CD4-positive, alpha-beta memory T cell (primary cell): ENCODE results near the gene ELP6. TPM values are rescaled to one million over a fixed set of nuclear protein-coding genes. Genes with fewer than 3 reads are reported as not detected.
A peak's percentile ranks its signal among the peaks of the same experiment; 100 is the strongest.
"Not testable (repeated sequence)": the region's sequence is repeated elsewhere in the genome, so short reads cannot be mapped to it uniquely, and the experiment has no call there.

Experiments
- CTCF ChIA-PET: fragments of 350-600 bp; sonication (Branson Sonifier 250); formaldehyde crosslinking; loops from one replicate; lab custom pipeline; 2021; ENCODE audit warnings: inconsistent platforms; ENCODE audit not compliant: partially characterized antibody; lab: Charles Lee
- POLR2A ChIA-PET: fragments of 350-600 bp; sonication (Branson Sonifier 250); formaldehyde crosslinking; loops from one replicate; lab custom pipeline; 2021; ENCODE audit not compliant: partially characterized antibody; lab: Charles Lee
- DNase-seq, 5 donors: peaks; one replicate each; pipeline versions ENCODE4 v3.0.0 to v3.0.0-alpha.2; 2020 to 2022; ENCODE audit warnings: mixed read lengths in 1 of 5
- H3K27ac ChIP-seq: one replicate; pipeline ENCODE4 v1.7.0; 2013; ENCODE audit warnings: low read depth, low read length
- H3K27me3 ChIP-seq: 2 replicates; pipeline ENCODE4 v1.7.0; 2013; ENCODE audit warnings: mild to moderate bottlenecking, low read length, moderate library complexity; ENCODE audit not compliant: insufficient read depth
- H3K36me3 ChIP-seq: 2 replicates; pipeline ENCODE4 v1.7.0; 2013; ENCODE audit warnings: mild to moderate bottlenecking, low read length, moderate library complexity; ENCODE audit not compliant: insufficient read depth
- H3K4me1 ChIP-seq: 2 replicates; pipeline ENCODE4 v1.7.0; 2013; ENCODE audit warnings: mild to moderate bottlenecking, low read length, moderate library complexity; ENCODE audit not compliant: insufficient read depth
- H3K4me3 ChIP-seq, 2 donors: one replicate each; pipeline ENCODE4 v1.7.0; 2013; ENCODE audit warnings: low read length in 2 of 2, mild to moderate bottlenecking in 1 of 2
- H3K9me3 ChIP-seq, 2 donors: one replicate each; pipeline ENCODE4 v1.7.0; 2013; ENCODE audit warnings: low read length in 2 of 2, control low read depth in 1 of 2; ENCODE audit not compliant: control insufficient read depth in 1 of 2
- H3K27ac Mint-ChIP-seq, 7 donors: one replicate each; pipeline ENCODE4 v1.8.0; 2020 to 2021; ENCODE audit warnings: mixed read lengths in 7 of 7, mild to moderate bottlenecking in 6 of 7, inconsistent platforms in 3 of 7, moderate library complexity in 3 of 7
- H3K27me3 Mint-ChIP-seq, 2 donors: one replicate each; pipeline ENCODE4 v1.8.0; 2020 to 2021; ENCODE audit warnings: mixed read lengths in 2 of 2
- H3K36me3 Mint-ChIP-seq, 2 donors: one replicate each; pipeline ENCODE4 v1.8.0; 2020 to 2021; ENCODE audit warnings: mixed read lengths in 2 of 2, inconsistent platforms in 1 of 2, mild to moderate bottlenecking in 1 of 2
- H3K4me1 Mint-ChIP-seq, 4 donors: one replicate each; pipeline ENCODE4 v1.8.0; 2020 to 2021; ENCODE audit warnings: mixed read lengths in 4 of 4, mild to moderate bottlenecking in 1 of 4
- H3K4me3 Mint-ChIP-seq, 8 donors: one replicate each; pipeline ENCODE4 v1.8.0; 2020 to 2021; ENCODE audit warnings: mixed read lengths in 8 of 8, mild to moderate bottlenecking in 7 of 8, moderate library complexity in 6 of 8, inconsistent platforms in 3 of 8
- H3K9me3 Mint-ChIP-seq, 8 donors: one replicate each; pipeline ENCODE4 v1.8.0; 2020 to 2021; ENCODE audit warnings: mixed read lengths in 8 of 8, mild to moderate bottlenecking in 5 of 8, inconsistent platforms in 3 of 8, moderate library complexity in 1 of 8
- intact Hi-C: fragments of 100-400 bp; cut with micrococcal nuclease; formaldehyde crosslinking; loops from one replicate; pipeline ENCODE4 v1.15.1; 2023
- polyA plus RNA-seq, 2 donors: library from polyadenylated mRNA; unstranded; fragments of 300-500 nt; fragmentation: Illumina TruSeq; gene quantifications; one replicate each; pipeline ENCODE4 v1.2.3, GENCODE V29; 2021
- total RNA-seq, 2 experiments: library from RNA; stranded (reverse); gene quantifications; one replicate each; pipeline ENCODE4 v1.2.3, GENCODE V29; 2021

ELP6 gene
- total and polyA plus RNA-seq, 4 experiments from 2014 or later: 24.8 to 45.7 (median 32.8) TPM

GRCh38 chr3:47469616-47470015 is 43.9 kb downstream of the ELP6 start:
- H3K36me3 Mint-ChIP-seq: peaks cover 21 to 22% of the 10 kb centered on the region in 2 donors
- POLR2A ChIA-PET: no interaction called here

GRCh38 chr3:47468315-47468714 is 45.2 kb downstream of the ELP6 start:
- CTCF ChIA-PET, H3K9me3 Mint-ChIP-seq, H3K36me3 ChIP-seq, POLR2A ChIA-PET, DNase-seq, H3K4me3 Mint-ChIP-seq, H3K27ac Mint-ChIP-seq, H3K27me3 Mint-ChIP-seq, H3K9me3 ChIP-seq, H3K4me3 ChIP-seq, H3K27me3 ChIP-seq, intact Hi-C loops, H3K4me1 ChIP-seq, H3K27ac ChIP-seq: not testable (repeated sequence)
- peaks cover 20 to 51% (median 30%) of the 10 kb centered on the region in 4 donors for H3K4me1 Mint-ChIP-seq
- H3K36me3 Mint-ChIP-seq: peaks cover 21 to 26% of the 10 kb centered on the region in 2 donors

More at GRCh38 chr3:47469616-47470015, 43.9 kb downstream of the ELP6 start:
- intact Hi-C loops: no loop called here
- no peaks in the 10 kb centered on the region for H3K27me3 ChIP-seq
- CTCF ChIA-PET: interaction anchor here (1.5 kb wide), 1 partner anchor 48 kb away, joined by 5 read pairs; no protein-coding TSS in a partner anchor
- H3K27me3 Mint-ChIP-seq: no peaks in the 10 kb centered on the region
- H3K4me1 Mint-ChIP-seq: peaks cover 25 to 57% (median 36%) of the 10 kb centered on the region in 4 donors
- H3K9me3 Mint-ChIP-seq: no peaks in the 10 kb centered on the region
- H3K27ac ChIP-seq: no peak overlapping the region
- no peak overlapping the region for H3K4me3 ChIP-seq
- peaks cover 13% of the 10 kb centered on the region for H3K4me1 ChIP-seq
- no peak overlapping the region for H3K4me3 Mint-ChIP-seq
- H3K27ac Mint-ChIP-seq: no peak overlapping the region
- no peak for DNase-seq
- no peaks in the 10 kb centered on the region for H3K36me3 ChIP-seq
- no peaks in the 10 kb centered on the region for H3K9me3 ChIP-seq

DNA sequence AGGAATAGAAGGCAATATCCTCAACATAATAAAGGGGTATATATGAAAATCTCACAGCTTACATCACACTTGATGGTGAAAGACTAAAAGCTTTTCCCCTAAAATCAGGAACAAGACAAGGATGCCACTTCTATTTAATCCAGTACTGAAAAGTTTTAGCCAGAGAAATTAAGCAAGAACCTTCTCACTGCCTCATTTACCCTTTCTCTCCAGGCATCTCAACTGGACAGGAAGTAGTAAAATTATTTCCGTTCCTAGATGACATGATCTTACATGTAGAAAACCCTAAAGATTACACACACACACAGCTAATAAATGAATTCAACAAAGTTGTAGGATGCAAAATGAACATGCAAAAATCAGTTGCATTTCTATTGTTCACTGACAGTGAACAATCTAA is 48.9 kb downstream of the ELP6 start:
- Mint-ChIP-seq H3K9me3 (peaks cover 0 to 5% (median under 1%) of the 10 kb centered on the region in 8 donors), H3K36me3 (peaks cover 26 to 33% of the 10 kb centered on the region in 2 donors), H3K4me1 (peaks cover 12 to 41% (median 26%) of the 10 kb centered on the region in 4 donors), H3K27ac (peak overlapping the region in 1 of 7 donors; percentile 25), H3K4me3 (no peak overlapping the region), H3K27me3 (no peaks in the 10 kb centered on the region)
- Histone ChIP-seq H3K4me1 (no peaks in the 10 kb centered on the region), H3K36me3 (no peaks in the 10 kb centered on the region), H3K4me3 (no peak overlapping the region), H3K9me3 (no peaks in the 10 kb centered on the region), H3K27ac (no peak overlapping the region), H3K27me3 (no peaks in the 10 kb centered on the region)
- no peak for DNase-seq
- CTCF ChIA-PET: interaction anchor here (1.4 to 1.9 kb wide), 2 partner anchors 12 to 43 kb away, joined by 4 to 5 read pairs; no protein-coding TSS in a partner anchor
- intact Hi-C loops: no loop called here
- POLR2A ChIA-PET: no interaction called here

GRCh38 chr3:47459534-47460085 is 53.9 kb downstream of the ELP6 start:
- POLR2A ChIA-PET, H3K4me3 Mint-ChIP-seq, H3K27me3 ChIP-seq, H3K27ac Mint-ChIP-seq, H3K4me3 ChIP-seq, H3K4me1 ChIP-seq, DNase-seq, H3K27ac ChIP-seq, H3K27me3 Mint-ChIP-seq, H3K36me3 ChIP-seq, intact Hi-C loops, H3K9me3 ChIP-seq, CTCF ChIA-PET: not testable (repeated sequence)
- Mint-ChIP-seq H3K4me1 (peaks cover 14 to 37% (median 26%) of the 10 kb centered on the region in 4 donors), H3K36me3 (peaks cover 18 to 20% of the 10 kb centered on the region in 2 donors), H3K9me3 (peaks cover 0 to 11% (median 5%) of the 10 kb centered on the region in 8 donors)

DNA sequence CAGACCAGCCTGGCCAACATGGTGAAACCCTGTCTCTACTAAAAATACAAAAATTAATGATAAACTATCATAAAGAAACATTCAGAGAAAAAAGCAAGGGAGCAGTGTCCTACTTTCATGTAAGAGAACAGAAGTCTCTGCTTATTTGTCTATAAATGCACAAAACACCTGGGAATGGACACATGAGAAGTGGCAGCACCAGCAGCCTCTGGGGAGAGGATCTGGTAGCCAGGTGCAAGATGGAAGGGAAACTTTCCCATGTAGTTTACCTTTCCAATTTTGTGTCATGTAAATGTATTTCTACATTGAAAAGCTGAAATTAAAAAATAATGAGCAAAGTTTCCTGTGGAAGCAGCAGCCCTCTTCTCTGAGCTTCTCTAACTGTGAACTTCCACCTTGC is 56.5 kb downstream of the ELP6 start:
- H3K36me3 Mint-ChIP-seq: peaks cover 14 to 24% of the 10 kb centered on the region in 2 donors

GRCh38 chr3:47455806-47456452 is 57.6 kb downstream of the ELP6 start:
- Histone ChIP-seq H3K27ac (no peak overlapping the region), H3K36me3 (no peaks in the 10 kb centered on the region), H3K4me1 (no peaks in the 10 kb centered on the region), H3K27me3 (no peaks in the 10 kb centered on the region), H3K9me3 (no peaks in the 10 kb centered on the region), H3K4me3 (no peak overlapping the region)
- Mint-ChIP-seq H3K4me1 (peaks cover 22 to 39% (median 28%) of the 10 kb centered on the region in 4 donors), H3K4me3 (no peak overlapping the region), H3K27ac (peak overlapping the region in 3 of 7 donors; percentile 0 to 70 (median 24)), H3K27me3 (no peaks in the 10 kb centered on the region), H3K9me3 (peaks cover 0 to 11% (median 5%) of the 10 kb centered on the region in 8 donors), H3K36me3 (peaks cover 10 to 22% of the 10 kb centered on the region in 2 donors)
- POLR2A ChIA-PET: interaction anchor here (1.5 kb wide), 1 partner anchor 19 kb away, joined by 4 read pairs; the partner anchor contains the start of gene SCAP
- CTCF ChIA-PET: interaction anchor here (0.8 to 1.0 kb wide), 2 partner anchors 34 to 57 kb away, joined by 3 read pairs; partner anchors contain the start of gene ELP6
- intact Hi-C loops: no loop called here
- no peak for DNase-seq

More for the DNA sequence above, 56.5 kb downstream of the ELP6 start:
- H3K9me3 Mint-ChIP-seq: peaks cover 0 to 11% (median 5%) of the 10 kb centered on the region in 8 donors
- Histone ChIP-seq H3K36me3 (no peaks in the 10 kb centered on the region), H3K27me3 (no peaks in the 10 kb centered on the region), H3K4me3 (no peak overlapping the region), H3K4me1 (no peaks in the 10 kb centered on the region), H3K9me3 (no peaks in the 10 kb centered on the region), H3K27ac (no peak overlapping the region)
- no peak for DNase-seq
- no peaks in the 10 kb centered on the region for H3K27me3 Mint-ChIP-seq
- intact Hi-C loops: no loop called here
- H3K4me1 Mint-ChIP-seq: peaks cover 15 to 41% (median 26%) of the 10 kb centered on the region in 4 donors
- H3K4me3 Mint-ChIP-seq: no peak overlapping the region
- peak overlapping the region in 1 of 7 donors; percentile 15 for H3K27ac Mint-ChIP-seq
- ChIA-PET CTCF (no interaction called here), POLR2A (interaction anchor here (1.5 kb wide), 1 partner anchor 18 kb away, joined by 4 read pairs; the partner anchor contains the start of gene SCAP)
